22Rv1 (cell line): Measurements from ENCODE around the gene BCL2L2.

Experiments used
- ZFX ChIP-seq: fragments of 450-650 bp; IDR thresholded peaks from 2 replicates; pipeline ENCODE4 v1.6.1; 2017; ENCODE audit warnings: antibody characterized with exemption, borderline replicate concordance
- TF ChIP-seq, protein P1 (sequence below): fragments of 450-650 bp; IDR thresholded peaks from 2 replicates; pipeline ENCODE4 v1.5.1; 2017; ENCODE audit warnings: mild to moderate bottlenecking

DNA sequence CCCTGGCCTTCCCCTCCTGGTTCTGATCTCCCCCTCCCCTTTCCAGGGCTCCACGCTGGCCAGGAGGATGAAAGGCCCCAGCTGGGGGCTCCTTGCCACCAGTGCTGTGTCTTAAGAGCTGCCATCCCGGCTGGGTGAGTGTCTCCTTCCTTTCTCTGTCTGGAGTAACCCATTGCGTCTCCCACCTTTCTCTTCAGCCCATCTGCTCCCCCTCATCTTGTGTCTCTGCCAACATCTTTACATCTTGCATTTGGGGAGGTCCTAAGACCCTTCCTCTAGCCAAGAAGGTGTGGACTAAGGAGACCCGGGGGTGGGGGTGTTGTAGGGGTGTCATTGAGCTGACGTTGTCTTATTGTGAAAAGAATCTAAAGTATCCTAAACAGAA, 505 bp downstream of the BCL2L2 start:
- TF ChIP-seq, protein P1, sequence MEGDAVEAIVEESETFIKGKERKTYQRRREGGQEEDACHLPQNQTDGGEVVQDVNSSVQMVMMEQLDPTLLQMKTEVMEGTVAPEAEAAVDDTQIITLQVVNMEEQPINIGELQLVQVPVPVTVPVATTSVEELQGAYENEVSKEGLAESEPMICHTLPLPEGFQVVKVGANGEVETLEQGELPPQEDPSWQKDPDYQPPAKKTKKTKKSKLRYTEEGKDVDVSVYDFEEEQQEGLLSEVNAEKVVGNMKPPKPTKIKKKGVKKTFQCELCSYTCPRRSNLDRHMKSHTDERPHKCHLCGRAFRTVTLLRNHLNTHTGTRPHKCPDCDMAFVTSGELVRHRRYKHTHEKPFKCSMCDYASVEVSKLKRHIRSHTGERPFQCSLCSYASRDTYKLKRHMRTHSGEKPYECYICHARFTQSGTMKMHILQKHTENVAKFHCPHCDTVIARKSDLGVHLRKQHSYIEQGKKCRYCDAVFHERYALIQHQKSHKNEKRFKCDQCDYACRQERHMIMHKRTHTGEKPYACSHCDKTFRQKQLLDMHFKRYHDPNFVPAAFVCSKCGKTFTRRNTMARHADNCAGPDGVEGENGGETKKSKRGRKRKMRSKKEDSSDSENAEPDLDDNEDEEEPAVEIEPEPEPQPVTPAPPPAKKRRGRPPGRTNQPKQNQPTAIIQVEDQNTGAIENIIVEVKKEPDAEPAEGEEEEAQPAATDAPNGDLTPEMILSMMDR, result no peak
- TF ChIP-seq ZFX, result no peak
